Measurements from ENCODE around the gene ZNF267.
"Not testable (repeated sequence)": the region's sequence is repeated elsewhere in the genome, so short reads cannot be mapped to it uniquely, and the experiment has no call there.

Gene ZNF267

DNA sequence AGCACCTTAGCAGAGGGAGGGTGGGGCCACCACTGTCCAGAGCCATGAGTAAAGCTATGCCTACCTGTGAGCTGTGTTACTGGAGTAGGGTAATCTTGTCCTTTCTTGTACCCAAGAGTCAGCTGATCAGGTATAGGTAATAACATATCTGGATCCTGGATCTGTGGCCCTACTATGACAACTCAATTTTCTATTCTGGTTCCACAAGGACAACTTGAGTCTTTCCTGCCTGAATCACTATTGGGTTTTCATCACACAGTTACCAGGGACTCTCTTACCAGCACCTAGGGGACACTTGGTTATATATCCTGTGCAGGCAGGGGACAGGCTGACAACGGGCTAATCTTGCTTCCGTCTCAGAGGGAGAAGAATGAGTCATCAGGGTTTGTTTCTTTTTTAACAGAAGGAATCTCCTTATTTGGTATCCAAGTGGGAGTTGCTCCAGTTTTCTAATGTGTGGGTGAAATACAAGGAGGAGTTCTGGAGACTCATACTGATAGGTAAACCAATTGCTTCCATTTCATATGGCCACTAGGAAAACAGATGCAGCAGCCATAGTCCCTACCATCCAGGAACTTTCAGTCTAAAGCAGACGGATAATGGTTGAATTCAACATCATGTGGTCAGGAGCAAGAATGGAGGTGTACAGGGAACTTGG lies 6.8 kb downstream of the ZNF267 start:
- DNase-seq, result peak; percentile 70

DNA sequence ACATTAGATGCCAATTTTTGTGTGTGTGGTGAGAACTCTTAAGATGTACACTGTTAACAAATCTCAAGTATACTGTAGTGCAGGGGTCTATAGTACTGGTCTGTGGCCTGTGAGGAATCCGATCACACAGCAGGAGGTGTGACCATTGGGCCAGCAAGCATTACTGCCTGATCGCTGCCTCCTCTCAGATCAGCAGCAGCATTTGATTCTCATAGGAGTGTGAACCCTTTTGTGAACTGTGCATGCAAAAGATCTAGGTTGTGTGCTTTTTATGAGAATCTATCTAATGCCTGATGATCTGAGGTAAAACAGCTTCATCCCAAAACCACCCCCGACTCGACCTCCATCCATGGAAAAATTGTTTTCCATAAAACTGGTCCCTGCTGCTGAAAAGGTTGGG lies 12.6 kb downstream of the ZNF267 start:
- no peak for DNase-seq

- DNase-seq, result no peak
Observed at GRCh38 chr16:31888735-31889134, 15.1 kb downstream of the ZNF267 start.

DNA sequence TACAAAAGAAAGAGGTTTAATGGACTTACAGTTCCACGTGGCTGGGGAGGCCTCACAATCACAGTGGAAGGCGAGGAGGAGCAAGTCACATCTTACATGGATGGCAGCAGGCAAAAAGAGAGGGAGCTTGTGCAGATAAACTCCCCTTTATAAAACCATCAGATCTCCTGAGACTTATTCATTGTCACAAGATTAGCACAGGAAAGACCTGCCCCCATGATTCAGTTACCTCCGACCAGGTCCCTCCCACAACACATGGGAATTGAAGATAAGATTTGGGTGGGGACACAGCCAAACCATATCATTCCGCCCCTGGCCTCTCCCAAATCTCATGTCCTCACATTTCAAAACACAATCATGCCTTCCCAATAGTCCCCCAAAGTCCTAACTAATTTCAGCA lies 18.5 kb downstream of the ZNF267 start:
- DNase-seq, result not testable (repeated sequence)

- no peak for DNase-seq
Observed at GRCh38 chr16:31893824-31894223, 20.2 kb downstream of the ZNF267 start.

- no peak for DNase-seq
Observed at GRCh38 chr16:31897283-31897682, 23.7 kb downstream of the ZNF267 start.

DNA sequence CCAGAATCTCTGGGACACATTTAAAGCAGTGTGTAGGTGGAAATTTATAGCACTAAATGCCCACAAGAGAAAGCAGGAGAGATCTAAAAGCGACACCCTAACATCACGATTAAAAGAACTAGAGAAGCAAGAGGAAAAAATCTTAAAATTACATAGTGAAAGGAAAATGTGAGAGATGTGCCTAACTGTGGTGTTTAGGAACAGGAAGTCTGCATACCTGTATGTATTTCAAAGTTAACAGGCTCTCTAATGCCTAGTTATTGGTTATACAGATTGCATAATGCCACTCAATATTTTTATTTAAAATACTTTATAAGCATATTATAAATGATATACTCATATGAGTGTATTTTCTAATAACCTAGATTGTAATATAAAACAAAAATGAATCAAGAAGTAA lies 25.9 kb downstream of the ZNF267 start:
- DNase-seq, result no peak

DNA sequence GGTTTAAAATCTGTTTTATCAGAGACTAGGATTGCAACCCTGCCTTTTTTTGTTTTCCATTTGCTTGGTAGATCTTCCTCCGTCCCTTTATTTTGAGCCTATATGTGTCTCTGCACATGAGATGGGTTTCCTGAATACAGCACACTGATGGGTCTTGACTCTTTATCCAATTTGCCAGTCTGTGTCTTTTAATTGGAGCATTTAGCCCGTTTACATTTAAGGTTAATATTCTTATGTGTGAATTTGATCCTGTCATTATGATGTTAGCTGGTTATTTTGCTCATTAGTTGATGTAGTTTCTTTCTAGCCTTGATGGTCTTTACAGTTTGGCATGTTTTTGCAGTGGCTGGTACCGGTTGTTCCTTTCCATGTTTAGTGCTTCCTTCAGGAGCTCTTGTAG lies 31.0 kb downstream of the ZNF267 start:
- DNase-seq, result not testable (repeated sequence)

GRCh38 chr16:31913668-31914067 lies 40.1 kb downstream of the ZNF267 start:
- no peak for DNase-seq

DNA sequence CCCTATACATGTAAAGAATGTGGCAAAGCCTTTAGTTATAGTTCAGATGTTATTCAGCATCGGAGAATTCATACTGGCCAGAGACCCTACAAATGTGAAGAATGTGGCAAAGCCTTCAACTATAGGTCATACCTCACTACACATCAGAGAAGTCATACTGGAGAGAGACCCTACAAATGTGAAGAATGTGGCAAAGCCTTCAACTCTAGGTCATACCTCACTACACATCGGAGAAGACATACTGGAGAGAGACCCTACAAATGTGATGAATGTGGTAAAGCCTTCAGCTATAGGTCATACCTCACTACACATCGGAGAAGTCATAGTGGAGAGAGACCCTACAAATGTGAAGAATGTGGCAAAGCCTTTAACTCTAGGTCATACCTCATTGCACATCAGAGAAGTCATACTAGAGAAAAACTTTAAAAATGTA lies 42.5 kb downstream of the ZNF267 start:
- DNase-seq, result no peak

DNA sequence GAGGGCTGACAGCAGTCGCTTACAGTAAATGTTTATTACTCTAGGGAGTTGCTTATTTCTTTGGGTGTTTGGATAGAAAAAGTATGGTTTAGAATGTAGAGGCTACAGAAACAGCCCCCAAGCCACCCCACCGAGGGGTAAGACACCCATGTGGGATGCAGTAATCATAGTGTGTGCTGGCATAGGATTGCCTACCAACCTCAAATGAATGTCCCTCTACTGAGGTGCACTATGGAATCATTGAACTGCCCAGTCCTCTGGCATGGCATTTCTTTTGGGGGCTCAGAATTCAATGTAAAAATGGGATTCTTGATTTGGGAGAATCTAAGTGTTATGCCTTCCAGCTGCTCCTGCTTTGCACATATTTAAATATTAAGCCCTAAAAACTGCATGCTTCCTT lies 46.8 kb downstream of the ZNF267 start:
- DNase-seq, result no peak

DNA sequence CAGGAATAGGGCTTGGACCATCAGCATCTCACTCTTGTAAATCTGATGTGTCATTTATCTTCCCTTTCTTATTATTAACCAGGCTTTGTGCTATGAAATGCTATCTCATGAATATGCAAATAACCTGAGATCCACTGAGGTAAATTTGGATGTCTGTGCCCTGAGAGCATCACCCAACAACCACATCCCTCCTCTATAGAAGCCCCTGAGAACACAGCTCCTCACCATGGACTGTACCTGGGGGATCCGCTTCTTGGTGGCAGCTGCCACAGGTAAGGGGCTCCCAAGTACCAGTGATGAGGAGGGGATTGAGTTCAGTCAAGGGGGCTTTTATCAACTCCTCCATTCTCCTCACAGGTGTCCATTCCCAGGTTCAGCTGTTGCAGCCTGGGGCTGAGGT lies 78.2 kb downstream of the ZNF267 start:
- DNase-seq, result not testable (repeated sequence)

GRCh38 chr16:31952206-31952605 lies 78.6 kb downstream of the ZNF267 start:
- not testable (repeated sequence) for DNase-seq

GRCh38 chr16:31956221-31956620 lies 82.6 kb downstream of the ZNF267 start:
- DNase-seq, result not testable (repeated sequence)

DNA sequence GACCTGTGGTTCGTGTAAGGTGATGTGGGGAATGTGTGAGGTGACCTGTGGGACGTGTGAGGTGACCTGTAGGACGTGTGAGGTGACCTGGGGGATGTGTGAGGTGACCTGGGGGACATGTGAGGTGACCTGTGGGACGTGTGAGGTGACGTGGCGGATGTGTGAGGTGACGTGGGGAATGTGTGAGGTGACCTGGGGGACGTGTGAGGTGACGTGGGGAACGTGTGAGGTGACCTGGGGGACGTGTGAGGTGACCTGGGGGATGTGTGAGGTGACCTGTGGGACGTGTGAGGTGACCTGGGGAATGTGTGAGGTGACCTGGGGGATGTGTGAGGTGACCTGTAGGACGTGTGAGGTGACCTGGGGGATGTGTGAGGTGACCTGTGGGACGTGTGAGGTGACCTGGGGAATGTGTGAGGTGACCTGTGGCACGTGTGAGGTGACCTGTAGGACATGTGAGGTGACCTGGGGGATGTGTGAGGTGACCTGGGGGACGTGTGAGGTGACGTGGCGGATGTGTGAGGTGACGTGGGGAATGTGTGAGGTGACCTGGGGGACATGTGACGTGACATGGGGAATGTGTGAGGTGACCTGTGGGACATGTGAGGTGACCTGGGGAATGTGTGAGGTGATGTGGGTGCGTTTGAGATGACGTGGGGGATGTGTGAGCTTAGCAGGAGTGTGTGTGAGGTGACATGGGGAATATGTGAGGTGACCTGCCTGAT lies 86.7 kb downstream of the ZNF267 start:
- not testable (repeated sequence) for DNase-seq

Data from fibroblast of skin of right biceps (primary cell).